Left ventricle myocardium inferior (tissue), 1 donor: ENCODE measurements around the gene IGSF23. TPM values are rescaled to one million over a fixed set of nuclear protein-coding genes. Genes with fewer than 3 reads are reported as not detected.
A peak's percentile ranks its signal among the peaks of the same experiment; 100 is the strongest.

ENCODE experiments used
- DNase-seq: peaks from one replicate; pipeline ENCODE4 v3.0.0-alpha.2; 2020
- H3K27ac ChIP-seq: fragments of 200-600 bp; replicated peaks from 2 replicates; pipeline ENCODE4 v1.8.0; 2021
- H3K27me3 ChIP-seq: fragments of 200-600 bp; 2 replicates; pipeline ENCODE4 v1.8.0; 2021; ENCODE audit warnings: low read depth
- H3K36me3 ChIP-seq: fragments of 200-600 bp; 2 replicates; pipeline ENCODE4 v1.8.0; 2021
- H3K4me1 ChIP-seq: fragments of 200-600 bp; 2 replicates; pipeline ENCODE4 v1.8.0; 2021
- H3K4me3 ChIP-seq: fragments of 200-600 bp; 2 replicates; pipeline ENCODE4 v1.8.0; 2021; ENCODE audit warnings: mild to moderate bottlenecking, moderate library complexity
- H3K9me3 ChIP-seq: fragments of 200-600 bp; replicated peaks from 2 replicates; pipeline ENCODE4 v1.8.0; 2021
- CTCF ChIP-seq: fragments of 200-600 bp; IDR thresholded peaks from 2 replicates; pipeline ENCODE4 v1.8.0; 2021; ENCODE audit warnings: antibody characterized with exemption, mild to moderate bottlenecking, borderline replicate concordance
- intact Hi-C: fragments of 100-400 bp; cut with micrococcal nuclease; formaldehyde crosslinking; loops from one replicate; pipeline ENCODE4 v1.11.0; 2022
- total RNA-seq: library from RNA; stranded (reverse); fragmentation: NEBNext Ultra II Directional; extraction: Animal tissue kit (Norgen Biotek cat#: 25700); gene quantifications from one replicate; pipeline ENCODE4 v1.2.1, GENCODE V29; 2021
- donor health status: DM: no; HTN: yes; CAD: no; lungs with severe emphysema.

The IGSF23 gene
- total RNA-seq, 1 donor from 2014 or later = not detected

- Histone ChIP-seq H3K4me3 (no peak overlapping the region), H3K27me3 (peaks cover 2% of the 10 kb centered on the region), H3K9me3 (no peaks in the 10 kb centered on the region), H3K36me3 (no peaks in the 10 kb centered on the region), H3K4me1 (no peaks in the 10 kb centered on the region), H3K27ac (no peak overlapping the region)
- DNase-seq = no peak
- TF ChIP-seq CTCF = no peak
- intact Hi-C loops = loop anchor here (2.0 kb wide), 1 partner anchor 82 kb away; no protein-coding TSS in a partner anchor
These were observed 38.2 kb upstream of the IGSF23 start for GRCh38 chr19:44575116-44575700.

DNA sequence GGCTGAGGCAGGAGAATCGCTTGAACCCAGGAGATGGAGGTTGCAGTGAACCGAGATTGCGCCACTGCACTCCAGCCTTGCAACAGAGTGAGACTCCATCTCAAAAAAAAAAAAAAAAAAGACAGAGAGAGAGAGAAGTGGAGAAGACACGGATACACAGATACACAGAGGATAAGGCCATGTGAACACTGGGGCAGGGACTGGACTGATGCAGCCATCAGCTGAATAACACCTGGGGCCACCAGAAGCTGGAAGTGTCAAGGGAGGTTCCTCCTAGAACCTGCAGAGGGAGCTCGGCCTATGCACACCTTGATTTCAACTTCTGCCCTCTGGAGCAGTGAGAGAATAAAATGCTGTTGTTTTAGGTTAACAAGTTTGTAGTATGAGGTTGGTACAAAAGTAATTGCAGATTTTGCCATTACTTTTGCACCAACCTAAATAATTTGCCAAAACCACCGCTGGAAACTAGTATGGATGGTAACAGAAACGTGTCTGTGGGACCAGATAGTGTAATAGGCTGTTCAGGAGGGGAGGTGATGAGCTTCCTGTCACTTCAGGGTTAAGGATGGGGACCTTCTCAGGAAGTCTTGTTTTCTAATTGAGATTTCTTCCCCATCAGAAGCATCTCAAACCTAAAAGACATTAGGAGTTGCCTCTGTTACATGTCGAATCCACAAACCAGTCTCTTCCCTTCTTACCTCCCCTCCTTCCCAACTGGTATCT lies 36.4 kb upstream of the IGSF23 start:
- TF ChIP-seq CTCF = peak; percentile 71
- DNase-seq = no peak
- Histone ChIP-seq H3K4me1 (no peaks in the 10 kb centered on the region), H3K27me3 (no peaks in the 10 kb centered on the region), H3K27ac (no peak overlapping the region), H3K36me3 (no peaks in the 10 kb centered on the region), H3K4me3 (no peak overlapping the region), H3K9me3 (no peaks in the 10 kb centered on the region)
- intact Hi-C loops = no loop called here

DNA sequence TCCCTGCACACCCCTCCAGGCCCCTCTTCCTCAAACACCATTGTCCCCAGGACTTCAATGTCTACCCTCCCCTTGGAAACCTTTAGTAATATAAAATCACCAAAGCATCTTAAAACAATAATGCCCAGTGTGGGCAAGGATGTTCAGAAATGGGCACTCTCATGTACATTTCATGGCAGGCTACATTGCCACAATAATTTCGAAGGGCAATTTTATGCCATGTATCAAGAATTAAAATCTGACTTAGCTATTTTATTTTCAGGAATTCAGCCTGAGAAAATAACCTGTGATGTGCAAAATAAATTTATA lies 35.8 kb upstream of the IGSF23 start:
- TF ChIP-seq CTCF = no peak
- Histone ChIP-seq H3K27me3 (no peaks in the 10 kb centered on the region), H3K4me3 (no peak overlapping the region), H3K4me1 (no peaks in the 10 kb centered on the region), H3K9me3 (no peaks in the 10 kb centered on the region), H3K36me3 (no peaks in the 10 kb centered on the region), H3K27ac (no peak overlapping the region)
- intact Hi-C loops = no loop called here
- no peak for DNase-seq

DNA sequence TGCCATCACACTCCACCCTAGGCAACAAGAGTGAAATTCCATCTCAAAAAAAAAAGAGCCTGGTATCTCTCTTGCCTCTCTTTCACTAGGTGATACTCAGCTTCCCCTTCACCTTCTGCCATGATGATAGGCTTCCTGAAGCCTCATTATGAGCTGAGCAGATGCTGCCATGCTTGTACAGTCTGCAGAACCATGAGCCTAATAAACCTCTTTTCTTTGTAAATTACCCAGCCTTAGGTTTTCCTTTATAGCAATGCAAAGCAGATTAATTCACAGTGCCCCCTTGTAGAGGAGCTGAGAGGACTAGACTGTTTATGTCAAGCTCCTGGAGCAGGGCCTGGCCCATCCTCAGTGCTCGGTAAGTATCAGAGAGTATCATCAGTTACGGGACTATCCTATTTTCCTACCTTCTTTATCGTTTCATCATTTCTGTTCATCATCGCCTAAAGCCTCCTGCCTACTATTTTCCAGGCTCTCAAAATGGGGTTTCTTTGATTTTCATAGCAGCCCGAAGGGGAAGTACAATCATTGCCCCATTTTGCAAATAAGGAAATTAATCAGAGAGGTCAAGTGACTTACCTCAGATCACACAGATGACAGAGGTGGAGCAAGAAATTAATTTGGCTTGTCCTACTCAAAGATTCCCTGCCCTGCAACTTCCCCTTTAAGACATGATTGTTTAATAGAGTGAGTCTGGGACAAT lies 33.5 kb upstream of the IGSF23 start:
- Histone ChIP-seq H3K9me3 (no peaks in the 10 kb centered on the region), H3K36me3 (no peaks in the 10 kb centered on the region), H3K27ac (no peak overlapping the region), H3K4me1 (peaks cover 4% of the 10 kb centered on the region), H3K4me3 (no peak overlapping the region), H3K27me3 (peaks cover 5% of the 10 kb centered on the region)
- intact Hi-C loops = no loop called here
- no peak for TF ChIP-seq CTCF
- DNase-seq = no peak

- Histone ChIP-seq H3K36me3 (no peaks in the 10 kb centered on the region), H3K27ac (no peak overlapping the region), H3K9me3 (no peaks in the 10 kb centered on the region), H3K4me3 (no peak overlapping the region), H3K27me3 (peaks cover 5% of the 10 kb centered on the region), H3K4me1 (peaks cover 4% of the 10 kb centered on the region)
- TF ChIP-seq CTCF = no peak
- intact Hi-C loops = no loop called here
- DNase-seq = no peak
These were observed 32.9 kb upstream of the IGSF23 start for GRCh38 chr19:44580366-44580895.
